Transverse colon (tissue), 3 donors: ENCODE data around the gene BACH2.

Source experiments
- EP300 ChIP-seq: sonication (generic); formaldehyde crosslinking; IDR thresholded peaks from one replicate; pipeline ENCODE4 v1.6.1; 2017; ENCODE audit warnings: antibody characterized with exemption, low read depth
- TF ChIP-seq, protein P1 (sequence below), 5 experiments: fragments of 200-600 bp in 3 of 5; fragments of 450-650 bp in 2 of 5; sonication (generic) in 3 of 5; IDR thresholded peaks; 1 replicate in 2 of 5; 2 replicates in 3 of 5; pipeline ENCODE4 v1.5.1; 2016 to 2017; ENCODE audit warnings: antibody characterized with exemption in 5 of 5, inconsistent platforms in 3 of 5, mild to moderate bottlenecking in 2 of 5, moderate library complexity in 1 of 5

GRCh38 chr6:90186637-90187371 lies 109.8 kb downstream of the BACH2 start:
- TF ChIP-seq, protein P1, sequence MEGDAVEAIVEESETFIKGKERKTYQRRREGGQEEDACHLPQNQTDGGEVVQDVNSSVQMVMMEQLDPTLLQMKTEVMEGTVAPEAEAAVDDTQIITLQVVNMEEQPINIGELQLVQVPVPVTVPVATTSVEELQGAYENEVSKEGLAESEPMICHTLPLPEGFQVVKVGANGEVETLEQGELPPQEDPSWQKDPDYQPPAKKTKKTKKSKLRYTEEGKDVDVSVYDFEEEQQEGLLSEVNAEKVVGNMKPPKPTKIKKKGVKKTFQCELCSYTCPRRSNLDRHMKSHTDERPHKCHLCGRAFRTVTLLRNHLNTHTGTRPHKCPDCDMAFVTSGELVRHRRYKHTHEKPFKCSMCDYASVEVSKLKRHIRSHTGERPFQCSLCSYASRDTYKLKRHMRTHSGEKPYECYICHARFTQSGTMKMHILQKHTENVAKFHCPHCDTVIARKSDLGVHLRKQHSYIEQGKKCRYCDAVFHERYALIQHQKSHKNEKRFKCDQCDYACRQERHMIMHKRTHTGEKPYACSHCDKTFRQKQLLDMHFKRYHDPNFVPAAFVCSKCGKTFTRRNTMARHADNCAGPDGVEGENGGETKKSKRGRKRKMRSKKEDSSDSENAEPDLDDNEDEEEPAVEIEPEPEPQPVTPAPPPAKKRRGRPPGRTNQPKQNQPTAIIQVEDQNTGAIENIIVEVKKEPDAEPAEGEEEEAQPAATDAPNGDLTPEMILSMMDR (IDR thresholded peaks at IDR 0.05) = no peak
- TF ChIP-seq EP300 = no peak
